ENCODE data around the gene GALNT12.

GALNT12 gene

DNA sequence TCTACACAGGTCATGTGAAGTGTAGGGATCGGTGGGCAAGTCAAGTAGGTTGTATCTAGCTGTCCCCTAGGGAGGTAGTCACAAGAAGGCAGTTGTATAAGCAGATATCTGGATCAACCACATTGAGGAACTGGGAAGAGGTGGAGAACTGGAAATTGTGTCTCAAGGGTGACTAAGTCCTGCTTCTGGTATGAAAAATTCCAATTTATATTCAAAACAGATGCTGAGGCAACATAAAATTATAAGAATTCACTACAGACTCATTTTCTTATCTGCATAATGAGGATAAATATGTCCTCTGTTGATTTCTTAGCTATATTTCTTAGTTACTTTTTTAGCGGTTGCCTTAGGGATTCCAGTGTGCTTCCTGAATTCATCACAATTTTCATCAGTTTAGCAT, 46.8 kb downstream of the GALNT12 start:
- in situ Hi-C loops (cut with MboI; ENCODE audit: low sequenced_read_pairs) = loop anchor here (10.0 kb wide), 1 partner anchor 141 kb away; no protein-coding TSS in a partner anchor

DNA sequence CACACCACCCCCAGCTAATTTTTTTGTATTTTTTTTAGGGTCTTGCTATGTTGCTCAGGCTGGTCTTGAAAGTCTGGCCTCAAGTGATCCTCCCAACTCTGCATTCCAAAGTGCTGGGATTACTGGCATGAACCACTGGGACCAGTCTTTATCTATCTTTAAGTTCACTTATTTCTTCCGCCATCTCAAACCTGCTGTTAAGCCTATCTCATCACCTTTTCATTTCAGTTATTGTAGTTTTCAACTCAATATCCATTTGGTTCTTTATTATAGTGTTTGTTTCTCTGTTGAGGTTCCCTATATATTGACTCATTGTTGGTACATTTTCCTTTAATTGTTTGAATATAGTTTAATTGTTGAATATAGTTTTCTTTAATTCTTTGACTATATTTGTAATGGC, 48.1 kb downstream of the GALNT12 start:
- in situ Hi-C loops (cut with MboI; ENCODE audit: low sequenced_read_pairs) = loop anchor here (10.0 kb wide), 1 partner anchor 139 kb away; no protein-coding TSS in a partner anchor

DNA sequence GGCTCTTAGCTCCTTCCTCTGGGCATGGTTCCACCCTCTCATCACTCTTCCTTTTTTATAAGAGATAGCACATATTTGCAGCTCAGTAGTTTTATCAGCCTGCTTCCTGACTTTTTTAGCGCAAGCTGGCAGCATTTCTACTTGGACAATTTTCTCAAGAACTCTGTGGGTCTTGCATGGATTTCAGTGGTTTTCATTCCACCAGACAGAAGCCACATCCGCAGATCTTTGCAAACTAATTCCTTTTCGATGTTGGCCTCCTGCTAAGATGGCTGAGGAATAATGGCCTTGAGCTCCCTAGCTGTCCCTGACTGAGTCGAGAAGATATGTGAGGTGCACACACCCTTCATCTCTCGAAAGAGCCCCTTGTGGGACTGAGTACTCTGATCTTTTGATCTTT, 49.5 kb downstream of the GALNT12 start:
- in situ Hi-C loops (cut with MboI; ENCODE audit: low sequenced_read_pairs) = loop anchor here (10.0 kb wide), 1 partner anchor 138 kb away; no protein-coding TSS in a partner anchor

GRCh38 chr9:98859941-98860340, 52.5 kb downstream of the GALNT12 start:
- in situ Hi-C loops (cut with MboI; ENCODE audit: low sequenced_read_pairs) = loop anchor here (10.0 kb wide), 1 partner anchor 135 kb away; no protein-coding TSS in a partner anchor

GRCh38 chr9:98860871-98861293, 53.4 kb downstream of the GALNT12 start:
- in situ Hi-C loops (cut with MboI; ENCODE audit: low sequenced_read_pairs) = no loop called here

DNA sequence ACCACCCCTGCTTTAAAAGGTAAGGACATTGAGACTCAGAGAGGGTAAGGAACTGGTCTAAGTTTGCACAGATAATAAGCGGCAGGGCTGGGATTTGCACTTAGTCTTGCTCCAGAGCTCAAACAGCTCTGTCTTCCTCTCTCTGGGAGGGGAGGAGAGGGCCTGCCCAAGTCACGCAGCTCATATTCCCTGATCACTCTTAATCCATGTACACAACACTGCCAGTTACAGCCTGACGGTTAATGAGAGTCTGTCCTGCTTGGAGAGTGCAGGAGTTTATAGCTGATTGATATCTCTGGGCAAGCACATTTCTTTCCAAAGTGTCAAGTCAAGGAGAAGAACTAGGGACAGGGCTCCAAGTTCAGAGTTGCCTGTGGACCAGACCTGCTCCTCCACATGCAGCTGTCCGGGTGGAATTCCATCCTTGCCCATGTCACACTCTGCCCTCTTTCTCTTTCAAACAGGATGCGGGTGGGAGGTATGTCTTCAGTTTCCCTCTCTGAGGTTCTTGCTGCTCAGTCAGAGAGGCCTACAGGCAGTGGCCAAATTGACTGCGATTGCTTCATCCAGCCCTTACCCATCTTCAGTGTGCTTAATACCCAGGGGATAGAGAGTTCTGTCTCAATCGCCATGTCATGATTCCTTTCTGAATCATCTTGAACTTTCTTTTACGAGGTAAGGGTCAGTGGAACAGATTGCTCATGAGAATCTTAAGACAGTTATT, 54.5 kb downstream of the GALNT12 start:
- in situ Hi-C loops (cut with MboI; ENCODE audit: low sequenced_read_pairs) = no loop called here

- in situ Hi-C loops (cut with MboI; ENCODE audit: low sequenced_read_pairs) = no loop called here
These were observed 55.5 kb downstream of the GALNT12 start for GRCh38 chr9:98862936-98863335.

DNA sequence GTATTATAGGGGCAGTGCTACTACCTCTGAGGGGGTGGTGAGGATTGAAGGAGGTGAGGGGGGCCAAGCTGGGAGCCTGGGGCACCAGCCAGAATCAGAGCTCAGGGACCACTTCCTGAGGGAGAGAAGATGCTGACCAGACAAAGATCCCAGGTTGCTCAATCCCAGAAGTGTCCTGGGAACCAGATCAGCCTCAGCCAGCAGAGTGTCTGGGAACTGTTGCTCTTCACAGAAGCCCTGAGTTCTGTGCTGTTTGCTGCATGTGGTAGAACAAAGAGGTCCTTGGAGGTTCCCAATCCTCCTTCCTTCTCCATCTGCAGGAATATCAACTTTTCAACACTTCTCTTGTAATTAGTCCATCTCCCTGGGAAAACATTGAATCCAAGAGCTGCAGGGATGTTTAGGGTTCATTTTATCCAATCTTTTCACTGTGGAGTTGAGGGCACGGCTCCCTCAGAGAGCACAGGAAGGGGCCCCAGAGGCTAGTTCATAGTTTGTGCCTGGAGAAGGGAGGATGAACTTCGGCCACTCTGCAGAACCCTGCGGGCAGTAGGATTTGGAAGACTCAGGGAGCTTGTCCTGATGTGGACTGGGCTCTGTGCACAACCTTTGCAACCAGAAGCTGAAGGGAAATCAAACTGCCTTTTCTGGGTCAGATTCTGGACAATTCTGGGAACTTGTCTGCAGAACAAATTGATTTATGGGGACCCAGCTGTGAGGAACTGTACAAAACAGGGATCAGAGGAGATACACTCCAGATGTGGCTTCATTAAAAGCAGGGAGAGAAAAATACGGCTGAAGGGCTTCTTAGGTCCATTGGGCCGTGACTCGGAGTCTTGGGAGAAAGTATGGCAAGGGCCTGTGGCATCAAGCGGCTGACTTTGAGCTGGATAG, 57.1 kb downstream of the GALNT12 start:
- in situ Hi-C loops (cut with MboI; ENCODE audit: low sequenced_read_pairs) = no loop called here

DNA sequence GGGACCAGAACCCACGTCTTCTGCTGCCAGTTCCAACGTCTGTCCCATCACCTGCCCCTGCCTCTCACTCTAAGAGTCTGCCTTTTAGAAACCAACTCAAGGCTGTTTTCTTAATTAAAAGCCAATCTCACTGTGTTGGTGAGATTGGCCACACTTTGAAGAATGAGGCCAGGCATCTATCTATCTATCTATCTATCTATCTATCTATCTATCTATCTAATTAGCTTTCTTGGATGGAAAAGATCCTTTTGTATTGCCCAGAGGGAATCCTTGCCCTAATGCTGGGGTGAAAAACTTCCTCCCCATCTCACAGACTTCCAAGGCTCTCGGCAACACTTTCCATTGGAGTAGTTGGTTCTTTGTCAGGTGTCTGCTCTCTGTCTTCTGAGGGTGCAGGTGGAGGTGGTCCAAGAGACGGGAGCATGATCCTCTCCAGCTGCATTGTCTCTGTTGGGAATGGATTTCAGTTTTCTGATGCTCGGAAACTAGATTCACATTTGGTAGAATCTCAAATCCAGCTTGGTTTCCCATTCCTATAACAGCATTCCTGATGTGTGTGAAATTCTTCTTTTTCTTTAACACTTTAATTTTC, 57.9 kb downstream of the GALNT12 start:
- in situ Hi-C loops (cut with MboI; ENCODE audit: low sequenced_read_pairs) = no loop called here

DNA sequence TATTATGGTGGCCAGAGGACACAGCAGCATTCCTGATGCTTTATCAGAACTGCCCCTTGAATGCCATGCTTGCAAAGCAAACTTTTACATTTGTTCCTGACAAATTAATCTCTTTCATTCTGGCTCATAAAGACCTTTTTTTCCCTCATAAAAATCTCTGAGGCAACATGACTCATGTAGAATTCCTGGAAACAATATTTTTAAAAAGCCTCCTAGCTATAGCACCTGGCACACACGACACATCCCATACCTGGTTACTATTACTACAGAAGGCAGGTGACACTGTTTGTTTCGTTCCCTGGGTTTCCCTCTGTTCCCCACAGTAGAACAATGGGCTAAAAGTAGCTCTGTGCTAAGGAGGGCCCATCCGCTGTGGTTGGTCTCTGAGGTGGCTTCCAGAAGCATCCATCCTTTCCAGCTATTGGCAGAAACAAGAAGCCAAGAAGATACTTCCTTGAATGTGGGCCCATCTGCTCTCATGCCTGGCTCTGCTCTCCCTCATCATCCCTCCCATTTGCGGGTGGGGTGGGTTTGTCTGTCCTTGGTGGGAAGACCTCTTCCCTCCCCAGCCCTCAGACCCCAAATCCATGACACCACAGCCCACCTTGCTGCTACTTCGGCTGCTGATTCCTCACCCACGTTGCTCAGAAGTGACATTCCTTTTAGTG, 59.1 kb downstream of the GALNT12 start:
- in situ Hi-C loops (cut with MboI; ENCODE audit: low sequenced_read_pairs) = no loop called here

GRCh38 chr9:98867103-98867428, 59.6 kb downstream of the GALNT12 start:
- in situ Hi-C loops (cut with MboI; ENCODE audit: low sequenced_read_pairs) = no loop called here

DNA sequence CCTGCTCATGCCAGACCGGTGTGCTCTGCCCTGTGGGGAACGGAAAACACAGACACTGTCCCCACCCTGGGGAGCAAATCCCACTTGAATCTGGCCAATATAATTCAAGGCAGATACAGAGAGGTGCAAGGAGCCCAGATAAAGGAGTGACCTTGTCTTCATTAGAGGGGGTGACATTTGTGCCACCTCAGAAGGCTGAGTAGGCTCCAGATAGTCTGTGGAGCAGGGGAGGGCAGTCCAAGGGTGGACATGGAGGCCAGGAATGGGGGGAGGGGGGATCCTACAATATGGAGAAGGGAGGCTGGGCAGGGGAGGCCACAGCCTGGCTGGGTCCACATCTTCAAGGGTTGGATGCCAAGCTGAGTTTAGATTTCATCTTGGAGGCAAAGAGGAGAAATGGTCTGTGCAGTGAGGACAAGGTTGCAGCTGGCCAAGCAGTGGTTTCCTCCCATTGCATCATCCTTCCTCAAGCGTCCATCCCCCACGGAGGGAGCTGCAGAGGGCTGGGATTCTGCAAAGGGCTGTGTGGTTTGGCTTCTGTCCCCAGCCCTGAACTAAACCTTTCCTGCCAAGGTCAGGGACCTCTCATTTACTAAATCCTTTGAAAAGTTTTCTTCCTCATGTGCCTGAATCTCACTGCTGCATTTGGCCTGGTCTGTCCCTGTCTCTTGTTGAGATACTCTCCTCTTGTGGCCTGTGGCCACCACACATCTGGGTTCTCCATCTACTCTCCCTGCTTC, 60.1 kb downstream of the GALNT12 start:
- in situ Hi-C loops (cut with MboI; ENCODE audit: low sequenced_read_pairs) = no loop called here

DNA sequence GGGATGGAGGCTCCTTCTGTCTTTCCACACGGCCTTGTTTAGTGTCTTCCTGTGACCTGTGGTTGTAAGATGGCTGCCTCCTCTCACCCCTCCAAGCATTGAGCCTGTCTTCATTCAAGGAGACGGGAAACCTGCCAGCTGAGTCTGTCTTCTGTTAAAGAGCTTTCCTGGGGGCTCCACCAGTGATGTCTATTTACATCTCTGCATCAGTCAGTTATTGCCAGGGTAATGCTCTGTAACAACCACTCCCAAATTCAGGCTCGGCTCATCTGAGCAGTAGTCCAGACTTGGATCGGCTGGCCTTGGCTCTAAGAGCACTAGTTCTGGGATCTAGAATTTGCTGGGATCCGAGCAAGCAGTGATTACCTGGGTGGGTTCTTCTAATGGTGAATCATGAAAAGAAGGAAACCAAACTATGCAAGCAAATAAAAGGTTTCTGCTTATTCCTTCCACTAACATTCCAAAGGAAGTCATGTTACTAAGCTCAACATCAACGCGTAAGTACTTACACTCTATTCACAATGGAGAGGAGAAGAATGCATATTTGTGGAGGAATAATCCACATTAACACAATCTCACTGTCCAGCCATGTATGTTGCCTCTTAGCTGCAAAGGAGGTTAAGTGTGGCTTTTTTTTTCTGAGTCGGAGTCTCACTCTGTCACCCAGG, 61.7 kb downstream of the GALNT12 start:
- in situ Hi-C loops (cut with MboI; ENCODE audit: low sequenced_read_pairs) = no loop called here

DNA sequence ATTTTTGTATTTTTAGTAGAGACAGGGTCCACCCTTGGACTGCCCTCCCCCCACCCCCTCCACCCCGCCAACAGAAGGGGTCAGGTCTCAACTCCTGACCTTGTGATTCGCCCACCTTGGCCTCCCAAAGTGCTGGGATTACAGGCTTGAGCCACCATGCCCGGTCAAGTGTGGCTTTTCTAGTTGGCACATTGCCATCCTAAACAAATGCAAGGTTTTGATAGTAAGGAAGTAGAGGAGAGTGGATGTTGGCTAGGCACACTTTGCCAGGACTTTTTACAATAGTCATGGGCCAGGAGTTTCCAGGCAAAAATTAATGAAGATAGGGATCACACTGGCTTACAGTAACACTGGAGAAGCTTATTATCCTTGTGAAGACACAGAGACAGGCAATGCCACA, 62.4 kb downstream of the GALNT12 start:
- in situ Hi-C loops (cut with MboI; ENCODE audit: low sequenced_read_pairs) = no loop called here

- in situ Hi-C loops (cut with MboI; ENCODE audit: low sequenced_read_pairs) = no loop called here
These were observed 63.5 kb downstream of the GALNT12 start for GRCh38 chr9:98870782-98871557.

DNA sequence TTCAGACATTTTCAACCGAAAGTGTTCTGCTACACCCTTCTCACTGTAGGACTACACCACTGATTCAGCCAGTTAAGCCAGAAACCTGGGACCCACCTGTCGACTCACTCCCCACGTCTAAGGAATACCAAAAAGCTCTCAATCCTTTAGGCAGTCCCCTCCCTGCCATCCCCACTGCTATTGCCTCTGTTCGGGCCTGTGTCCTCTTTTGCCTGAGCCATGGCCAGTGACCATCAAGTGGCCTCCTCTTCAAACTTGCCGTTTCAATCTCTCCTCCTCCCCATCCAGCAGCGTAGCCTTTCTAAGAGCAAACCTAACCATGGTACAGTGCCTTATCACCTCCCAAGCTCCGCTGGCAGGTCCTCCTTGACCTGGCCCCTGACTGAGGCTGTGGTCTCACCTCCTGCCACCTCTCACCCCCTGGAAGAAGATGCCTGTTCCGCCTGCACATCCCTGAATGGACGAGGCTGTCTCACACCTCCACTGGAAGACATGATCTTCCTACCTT, 64.1 kb downstream of the GALNT12 start:
- in situ Hi-C loops (cut with MboI; ENCODE audit: low sequenced_read_pairs) = no loop called here

DNA sequence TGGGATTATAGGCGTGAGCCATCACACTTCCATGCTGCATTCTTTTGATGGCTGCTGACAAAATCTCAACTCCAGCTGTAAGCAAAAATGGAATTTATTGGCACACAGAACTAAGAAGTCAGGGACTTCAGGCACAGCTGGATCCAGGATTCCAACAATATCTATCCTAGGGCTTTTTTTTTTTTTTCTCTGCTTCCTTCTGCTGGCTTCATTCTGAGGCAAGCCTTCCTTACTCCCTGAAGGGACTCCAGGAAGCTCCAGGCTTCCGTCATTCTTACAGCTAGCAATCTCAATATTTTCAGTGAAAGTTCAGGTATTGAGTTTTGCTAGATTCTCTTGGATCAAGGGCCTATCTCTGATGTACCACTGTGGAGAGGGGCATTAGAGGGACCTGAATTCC, 66.1 kb downstream of the GALNT12 start:
- in situ Hi-C loops (cut with MboI; ENCODE audit: low sequenced_read_pairs) = no loop called here

DNA sequence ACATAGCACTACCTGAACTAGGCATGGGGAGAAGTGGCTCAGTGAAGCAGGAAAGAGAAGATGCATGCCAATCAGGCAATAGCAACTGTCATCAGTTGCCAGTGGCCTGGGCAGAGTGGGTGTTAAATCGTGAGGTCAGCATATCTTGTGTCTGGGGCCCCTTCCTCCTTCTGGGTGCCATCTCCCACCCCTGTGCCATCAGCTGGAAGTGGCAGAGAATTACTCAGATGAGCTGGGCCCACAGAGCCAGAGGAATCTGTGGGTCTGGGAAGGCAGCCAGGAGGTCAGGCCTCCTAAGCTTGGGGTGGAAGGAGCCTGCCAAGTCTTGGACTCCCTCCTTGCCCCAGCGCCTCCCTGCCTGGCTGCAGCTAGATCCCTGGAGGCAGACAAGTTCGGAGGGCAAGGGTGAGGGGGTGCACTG, 66.5 kb downstream of the GALNT12 start:
- in situ Hi-C loops (cut with MboI; ENCODE audit: low sequenced_read_pairs) = no loop called here

GRCh38 chr9:98874721-98875255, 67.3 kb downstream of the GALNT12 start:
- in situ Hi-C loops (cut with MboI; ENCODE audit: low sequenced_read_pairs) = no loop called here

Measured in HL-60/S4 treated with phorbol 12-myristate 13-acetate at 8.2 ng/mL for 4 days and 3 days (cell line).